ENCODE results near the gene RAPGEF4. TPM values are rescaled to one million over a fixed set of nuclear protein-coding genes. Genes with fewer than 3 reads are reported as not detected.

The RAPGEF4 gene
- total and polyA plus RNA-seq, 9 of the 15 experiments (the other 6 are each of a cell fraction or from before 2014, with no cell fraction given): 0.04 to 0.33 (median 0.13) TPM; not detected in 6

DNA sequence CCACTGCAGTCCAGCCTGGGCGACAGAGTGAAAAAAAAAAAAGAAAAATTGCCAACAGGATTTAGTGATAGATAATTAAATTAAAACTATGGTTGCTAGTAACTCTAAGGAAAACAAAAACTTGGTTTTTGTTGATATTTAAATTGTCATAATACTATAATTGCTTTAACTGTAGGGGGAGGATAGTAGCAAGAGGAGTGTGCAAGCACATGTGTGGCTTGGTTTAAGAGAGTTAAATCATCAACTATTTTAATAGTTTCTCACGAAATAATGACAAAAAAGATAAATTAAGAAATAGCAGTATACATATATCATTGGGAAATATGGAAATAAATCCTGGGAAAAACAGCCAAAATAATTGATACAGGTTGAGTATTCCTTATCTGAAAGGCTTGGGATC lies 27.4 kb upstream of the RAPGEF4 start (continued):
- TF ChIP-seq, protein P1, sequence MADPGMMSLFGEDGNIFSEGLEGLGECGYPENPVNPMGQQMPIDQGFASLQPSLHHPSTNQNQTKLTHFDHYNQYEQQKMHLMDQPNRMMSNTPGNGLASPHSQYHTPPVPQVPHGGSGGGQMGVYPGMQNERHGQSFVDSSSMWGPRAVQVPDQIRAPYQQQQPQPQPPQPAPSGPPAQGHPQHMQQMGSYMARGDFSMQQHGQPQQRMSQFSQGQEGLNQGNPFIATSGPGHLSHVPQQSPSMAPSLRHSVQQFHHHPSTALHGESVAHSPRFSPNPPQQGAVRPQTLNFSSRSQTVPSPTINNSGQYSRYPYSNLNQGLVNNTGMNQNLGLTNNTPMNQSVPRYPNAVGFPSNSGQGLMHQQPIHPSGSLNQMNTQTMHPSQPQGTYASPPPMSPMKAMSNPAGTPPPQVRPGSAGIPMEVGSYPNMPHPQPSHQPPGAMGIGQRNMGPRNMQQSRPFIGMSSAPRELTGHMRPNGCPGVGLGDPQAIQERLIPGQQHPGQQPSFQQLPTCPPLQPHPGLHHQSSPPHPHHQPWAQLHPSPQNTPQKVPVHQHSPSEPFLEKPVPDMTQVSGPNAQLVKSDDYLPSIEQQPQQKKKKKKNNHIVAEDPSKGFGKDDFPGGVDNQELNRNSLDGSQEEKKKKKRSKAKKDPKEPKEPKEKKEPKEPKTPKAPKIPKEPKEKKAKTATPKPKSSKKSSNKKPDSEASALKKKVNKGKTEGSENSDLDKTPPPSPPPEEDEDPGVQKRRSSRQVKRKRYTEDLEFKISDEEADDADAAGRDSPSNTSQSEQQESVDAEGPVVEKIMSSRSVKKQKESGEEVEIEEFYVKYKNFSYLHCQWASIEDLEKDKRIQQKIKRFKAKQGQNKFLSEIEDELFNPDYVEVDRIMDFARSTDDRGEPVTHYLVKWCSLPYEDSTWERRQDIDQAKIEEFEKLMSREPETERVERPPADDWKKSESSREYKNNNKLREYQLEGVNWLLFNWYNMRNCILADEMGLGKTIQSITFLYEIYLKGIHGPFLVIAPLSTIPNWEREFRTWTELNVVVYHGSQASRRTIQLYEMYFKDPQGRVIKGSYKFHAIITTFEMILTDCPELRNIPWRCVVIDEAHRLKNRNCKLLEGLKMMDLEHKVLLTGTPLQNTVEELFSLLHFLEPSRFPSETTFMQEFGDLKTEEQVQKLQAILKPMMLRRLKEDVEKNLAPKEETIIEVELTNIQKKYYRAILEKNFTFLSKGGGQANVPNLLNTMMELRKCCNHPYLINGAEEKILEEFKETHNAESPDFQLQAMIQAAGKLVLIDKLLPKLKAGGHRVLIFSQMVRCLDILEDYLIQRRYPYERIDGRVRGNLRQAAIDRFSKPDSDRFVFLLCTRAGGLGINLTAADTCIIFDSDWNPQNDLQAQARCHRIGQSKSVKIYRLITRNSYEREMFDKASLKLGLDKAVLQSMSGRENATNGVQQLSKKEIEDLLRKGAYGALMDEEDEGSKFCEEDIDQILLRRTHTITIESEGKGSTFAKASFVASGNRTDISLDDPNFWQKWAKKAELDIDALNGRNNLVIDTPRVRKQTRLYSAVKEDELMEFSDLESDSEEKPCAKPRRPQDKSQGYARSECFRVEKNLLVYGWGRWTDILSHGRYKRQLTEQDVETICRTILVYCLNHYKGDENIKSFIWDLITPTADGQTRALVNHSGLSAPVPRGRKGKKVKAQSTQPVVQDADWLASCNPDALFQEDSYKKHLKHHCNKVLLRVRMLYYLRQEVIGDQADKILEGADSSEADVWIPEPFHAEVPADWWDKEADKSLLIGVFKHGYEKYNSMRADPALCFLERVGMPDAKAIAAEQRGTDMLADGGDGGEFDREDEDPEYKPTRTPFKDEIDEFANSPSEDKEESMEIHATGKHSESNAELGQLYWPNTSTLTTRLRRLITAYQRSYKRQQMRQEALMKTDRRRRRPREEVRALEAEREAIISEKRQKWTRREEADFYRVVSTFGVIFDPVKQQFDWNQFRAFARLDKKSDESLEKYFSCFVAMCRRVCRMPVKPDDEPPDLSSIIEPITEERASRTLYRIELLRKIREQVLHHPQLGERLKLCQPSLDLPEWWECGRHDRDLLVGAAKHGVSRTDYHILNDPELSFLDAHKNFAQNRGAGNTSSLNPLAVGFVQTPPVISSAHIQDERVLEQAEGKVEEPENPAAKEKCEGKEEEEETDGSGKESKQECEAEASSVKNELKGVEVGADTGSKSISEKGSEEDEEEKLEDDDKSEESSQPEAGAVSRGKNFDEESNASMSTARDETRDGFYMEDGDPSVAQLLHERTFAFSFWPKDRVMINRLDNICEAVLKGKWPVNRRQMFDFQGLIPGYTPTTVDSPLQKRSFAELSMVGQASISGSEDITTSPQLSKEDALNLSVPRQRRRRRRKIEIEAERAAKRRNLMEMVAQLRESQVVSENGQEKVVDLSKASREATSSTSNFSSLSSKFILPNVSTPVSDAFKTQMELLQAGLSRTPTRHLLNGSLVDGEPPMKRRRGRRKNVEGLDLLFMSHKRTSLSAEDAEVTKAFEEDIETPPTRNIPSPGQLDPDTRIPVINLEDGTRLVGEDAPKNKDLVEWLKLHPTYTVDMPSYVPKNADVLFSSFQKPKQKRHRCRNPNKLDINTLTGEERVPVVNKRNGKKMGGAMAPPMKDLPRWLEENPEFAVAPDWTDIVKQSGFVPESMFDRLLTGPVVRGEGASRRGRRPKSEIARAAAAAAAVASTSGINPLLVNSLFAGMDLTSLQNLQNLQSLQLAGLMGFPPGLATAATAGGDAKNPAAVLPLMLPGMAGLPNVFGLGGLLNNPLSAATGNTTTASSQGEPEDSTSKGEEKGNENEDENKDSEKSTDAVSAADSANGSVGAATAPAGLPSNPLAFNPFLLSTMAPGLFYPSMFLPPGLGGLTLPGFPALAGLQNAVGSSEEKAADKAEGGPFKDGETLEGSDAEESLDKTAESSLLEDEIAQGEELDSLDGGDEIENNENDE (IDR thresholded peaks at IDR 0.05; ENCODE audit: low read depth, low read length): no peak
- TF ChIP-seq, protein P2, sequence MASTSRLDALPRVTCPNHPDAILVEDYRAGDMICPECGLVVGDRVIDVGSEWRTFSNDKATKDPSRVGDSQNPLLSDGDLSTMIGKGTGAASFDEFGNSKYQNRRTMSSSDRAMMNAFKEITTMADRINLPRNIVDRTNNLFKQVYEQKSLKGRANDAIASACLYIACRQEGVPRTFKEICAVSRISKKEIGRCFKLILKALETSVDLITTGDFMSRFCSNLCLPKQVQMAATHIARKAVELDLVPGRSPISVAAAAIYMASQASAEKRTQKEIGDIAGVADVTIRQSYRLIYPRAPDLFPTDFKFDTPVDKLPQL (IDR thresholded peaks at IDR 0.05; ENCODE audit: extremely low read depth, insufficient read length): no peak
- TF ChIP-seq NONO (IDR thresholded peaks at IDR 0.05; ENCODE audit: low read depth in 2 of 2, low read length in 1 of 2) (no peak), ARID2 (IDR thresholded peaks at IDR 0.05) (no peak), SMAD4 (CRISPR knock-in tag; conservative IDR thresholded peaks at IDR 0.05) (no peak), ZNF165 (CRISPR knock-in tag; IDR thresholded peaks at IDR 0.05; ENCODE audit: borderline replicate concordance) (no peak), DNMT1 (IDR thresholded peaks at IDR 0.05) (no peak), NR2C2 (CRISPR knock-in tag; IDR thresholded peaks at IDR 0.05) (no peak), NR2C2 (tag; IDR thresholded peaks at IDR 0.05) (no peak), U2AF1 (optimal IDR thresholded peaks at IDR 0.05; ENCODE audit: low read depth, low read length) (no peak), HOMEZ (CRISPR knock-in tag; IDR thresholded peaks at IDR 0.05) (no peak), ZNF3 (CRISPR knock-in tag; IDR thresholded peaks at IDR 0.05) (no peak)

Measured in K562 (cell line).